Mesenchymal stem cell (in vitro differentiated cells and primary cell): Measurements from ENCODE around the gene LMNTD1.

Experiments used
- DNase-seq: peaks from one replicate; pipeline ENCODE4 v3.0.0-alpha.2; 2013
- H2AFZ ChIP-seq: one replicate; pipeline ENCODE4 v1.6.1; 2013; ENCODE audit warnings: low read depth, mild to moderate bottlenecking, control low read depth, inconsistent platforms, low read length, moderate library complexity
- H2AK5ac ChIP-seq: 2 replicates; pipeline ENCODE4 v1.6.1; 2013; ENCODE audit warnings: low read length, moderate library complexity, mild to moderate bottlenecking, inconsistent platforms; ENCODE audit not compliant: severe bottlenecking
- H2BK120ac ChIP-seq: one replicate; pipeline ENCODE4 v1.6.1; 2013; ENCODE audit warnings: low read depth, mild to moderate bottlenecking, inconsistent platforms, low read length, moderate library complexity
- H2BK12ac ChIP-seq, 2 experiments: one replicate each; pipeline ENCODE4 v1.6.1; 2013; ENCODE audit warnings: inconsistent platforms in 2 of 2, low read length in 2 of 2, mild to moderate bottlenecking in 2 of 2, moderate library complexity in 2 of 2, control low read depth in 1 of 2
- H2BK15ac ChIP-seq: one replicate; pipeline ENCODE4 v1.6.1; 2013; ENCODE audit warnings: mild to moderate bottlenecking, low read depth, inconsistent platforms; ENCODE audit not compliant: poor library complexity, severe bottlenecking
- H2BK5ac ChIP-seq: 2 replicates; pipeline ENCODE4 v1.6.1; 2013; ENCODE audit warnings: low read depth, mild to moderate bottlenecking, low read length, control low read depth, inconsistent platforms; ENCODE audit not compliant: poor library complexity, severe bottlenecking
- H3K14ac ChIP-seq, 2 experiments: one replicate each; pipeline ENCODE4 v1.6.1; 2013; ENCODE audit warnings: inconsistent platforms in 2 of 2, low read length in 2 of 2, control low read depth in 1 of 2, mild to moderate bottlenecking in 1 of 2, moderate library complexity in 1 of 2
- H3K18ac ChIP-seq, 2 experiments: one replicate each; pipeline ENCODE4 v1.6.1; 2013; ENCODE audit warnings: inconsistent platforms in 2 of 2, low read length in 2 of 2, control low read depth in 1 of 2, low read depth in 1 of 2, mild to moderate bottlenecking in 1 of 2
- H3K23ac ChIP-seq, 2 experiments: one replicate each; pipeline ENCODE4 v1.6.1; 2013; ENCODE audit warnings: inconsistent platforms in 2 of 2, low read length in 2 of 2, mild to moderate bottlenecking in 2 of 2, moderate library complexity in 2 of 2, control low read depth in 1 of 2
- H3K27ac ChIP-seq: 2 replicates; pipeline ENCODE4 v1.5.1; 2013; ENCODE audit warnings: mild to moderate bottlenecking, moderate library complexity, low read length, control low read depth, inconsistent platforms; ENCODE audit not compliant: poor library complexity, severe bottlenecking
- H3K27me3 ChIP-seq, 2 experiments: 2 replicates each; pipeline versions ENCODE4 v1.6.1 to v1.7.0; 2013; ENCODE audit warnings: low read length in 2 of 2, mild to moderate bottlenecking in 2 of 2, moderate library complexity in 2 of 2, control low read depth in 1 of 2, inconsistent platforms in 1 of 2; ENCODE audit not compliant: control insufficient read depth in 1 of 2, insufficient read depth in 1 of 2
- H3K36me3 ChIP-seq, 2 experiments: 2 replicates each; pipeline versions ENCODE4 v1.6.1 to v1.7.0; 2013; ENCODE audit warnings: low read length in 2 of 2, control low read depth in 1 of 2, inconsistent platforms in 1 of 2, low read depth in 1 of 2, mild to moderate bottlenecking in 1 of 2; ENCODE audit not compliant: insufficient read depth in 2 of 2, control insufficient read depth in 1 of 2
- H3K4ac ChIP-seq, 2 experiments: one replicate each; pipeline ENCODE4 v1.6.1; 2013; ENCODE audit warnings: inconsistent platforms in 2 of 2, low read length in 2 of 2, mild to moderate bottlenecking in 2 of 2, moderate library complexity in 2 of 2, control low read depth in 1 of 2, low read depth in 1 of 2
- H3K4me1 ChIP-seq: 2 replicates; pipeline ENCODE4 v1.6.1; 2013; ENCODE audit warnings: low read depth, low read length, control low read depth; ENCODE audit not compliant: control insufficient read depth, insufficient read depth
- H3K4me2 ChIP-seq: 2 replicates; pipeline ENCODE4 v1.6.1; 2013; ENCODE audit warnings: low read length, mild to moderate bottlenecking, inconsistent platforms; ENCODE audit not compliant: poor library complexity, severe bottlenecking
- H3K4me3 ChIP-seq, 2 experiments: 2 replicates each; pipeline versions ENCODE4 v1.5.1 to v1.7.0; 2013; ENCODE audit warnings: low read length in 2 of 2, mild to moderate bottlenecking in 2 of 2, control low read depth in 1 of 2, low read depth in 1 of 2; ENCODE audit not compliant: insufficient read depth in 1 of 2
- H3K79me1 ChIP-seq: replicated peaks from 2 replicates; pipeline ENCODE4 v1.6.1; 2013; ENCODE audit warnings: mild to moderate bottlenecking, control low read depth, low read length, inconsistent platforms; ENCODE audit not compliant: poor library complexity, severe bottlenecking
- H3K9ac ChIP-seq: 2 replicates; pipeline ENCODE4 v1.7.0; 2013; ENCODE audit warnings: mild to moderate bottlenecking, low read length, moderate library complexity
- H3K9me3 ChIP-seq: 2 replicates; pipeline ENCODE4 v1.7.0; 2013; ENCODE audit warnings: mild to moderate bottlenecking, low read length; ENCODE audit not compliant: control insufficient read depth
- H4K8ac ChIP-seq: one replicate; pipeline ENCODE4 v1.6.1; 2013; ENCODE audit warnings: inconsistent platforms, mild to moderate bottlenecking, low read length, moderate library complexity
- H4K91ac ChIP-seq: one replicate; pipeline ENCODE4 v1.6.1; 2013; ENCODE audit warnings: mild to moderate bottlenecking, low read length, inconsistent platforms
- WGBS: methylation state at CpG from one replicate; pipeline ENCODE4 v1.1.7; 2013; ENCODE audit warnings: mixed read lengths; 5-methylcytosine and 5-hydroxymethylcytosine counted together

LMNTD1 gene

GRCh38 chr12:25546318-25546717, 6.8 kb downstream of the LMNTD1 start:
- Histone ChIP-seq H3K9me3 (no peaks in the 10 kb centered on the region), H3K4ac (no peak overlapping the region), H3K18ac (no peak overlapping the region), H3K36me3 (no peaks in the 10 kb centered on the region), H2AFZ (no peak overlapping the region), H3K14ac (no peak overlapping the region), H2BK5ac (no peak overlapping the region), H3K4me1 (no peaks in the 10 kb centered on the region), H2AK5ac (no peak overlapping the region), H3K4me2 (no peak overlapping the region), H2BK120ac (no peak overlapping the region), H3K9ac (no peak overlapping the region), H3K27me3 (no peaks in the 10 kb centered on the region), H2BK12ac (no peak overlapping the region), H4K8ac (no peak overlapping the region), H3K79me1 (no peaks in the 10 kb centered on the region), H3K27ac (no peak overlapping the region), H3K4me3 (no peak overlapping the region), H4K91ac (no peak overlapping the region), H3K23ac (no peak overlapping the region), H2BK15ac (no peak overlapping the region)
- DNase-seq: no peak
- no CpG with 5 or more reads among the region's 2 CpGs for WGBS

- Histone ChIP-seq H2BK12ac (no peak overlapping the region), H3K18ac (no peak overlapping the region), H3K4ac (no peak overlapping the region), H3K27me3 (no peaks in the 10 kb centered on the region), H2AK5ac (no peak overlapping the region), H3K36me3 (no peaks in the 10 kb centered on the region), H3K4me3 (no peak overlapping the region), H2BK5ac (no peak overlapping the region), H3K79me1 (no peaks in the 10 kb centered on the region), H3K9ac (no peak overlapping the region), H3K27ac (no peak overlapping the region), H4K8ac (no peak overlapping the region), H2BK15ac (no peak overlapping the region), H3K9me3 (no peaks in the 10 kb centered on the region), H3K4me2 (no peak overlapping the region), H3K23ac (no peak overlapping the region), H2AFZ (no peak overlapping the region), H2BK120ac (no peak overlapping the region), H4K91ac (no peak overlapping the region), H3K14ac (no peak overlapping the region), H3K4me1 (no peaks in the 10 kb centered on the region)
- no peak for DNase-seq
- no CpG with 5 or more reads among the region's 1 CpG for WGBS
These were observed 19.9 kb downstream of the LMNTD1 start for GRCh38 chr12:25533150-25533549.

GRCh38 chr12:25531502-25532052, 21.5 kb downstream of the LMNTD1 start:
- Histone ChIP-seq H3K27me3 (no peaks in the 10 kb centered on the region), H4K91ac (no peak overlapping the region), H2BK5ac (no peak overlapping the region), H3K4ac (no peak overlapping the region), H3K18ac (no peak overlapping the region), H3K27ac (no peak overlapping the region), H3K23ac (no peak overlapping the region), H3K9ac (no peak overlapping the region), H2AFZ (no peak overlapping the region), H2BK12ac (no peak overlapping the region), H3K36me3 (no peaks in the 10 kb centered on the region), H3K79me1 (no peaks in the 10 kb centered on the region), H2AK5ac (no peak overlapping the region), H2BK120ac (no peak overlapping the region), H3K4me3 (no peak overlapping the region), H3K9me3 (no peaks in the 10 kb centered on the region), H3K4me1 (no peaks in the 10 kb centered on the region), H3K14ac (no peak overlapping the region), H4K8ac (no peak overlapping the region), H3K4me2 (no peak overlapping the region), H2BK15ac (no peak overlapping the region)
- no peak for DNase-seq
- WGBS: no CpG with 5 or more reads among the region's 2 CpGs

- Histone ChIP-seq H3K4ac (no peak overlapping the region), H3K4me3 (no peak overlapping the region), H4K8ac (no peak overlapping the region), H3K4me1 (no peaks in the 10 kb centered on the region), H3K23ac (no peak overlapping the region), H2BK15ac (no peak overlapping the region), H2BK5ac (no peak overlapping the region), H2AK5ac (no peak overlapping the region), H3K9me3 (no peaks in the 10 kb centered on the region), H3K4me2 (no peak overlapping the region), H3K36me3 (no peaks in the 10 kb centered on the region), H3K79me1 (no peaks in the 10 kb centered on the region), H3K27ac (no peak overlapping the region), H2BK12ac (no peak overlapping the region), H2BK120ac (no peak overlapping the region), H3K18ac (no peak overlapping the region), H3K9ac (no peak overlapping the region), H4K91ac (no peak overlapping the region), H3K27me3 (no peaks in the 10 kb centered on the region), H2AFZ (no peak overlapping the region), H3K14ac (no peak overlapping the region)
- DNase-seq: no peak
These were observed 23.3 kb downstream of the LMNTD1 start for GRCh38 chr12:25529738-25530137.
